T-cell (primary cell): ENCODE results near the gene CD180. TPM values are rescaled to one million over a fixed set of nuclear protein-coding genes. Genes with fewer than 3 reads are reported as not detected.

Source experiments
- ATAC-seq, 4 experiments: fragments of 200-7000 bp in 3 of 4; fragments of 150-1000 bp in 1 of 4; cut with Tn5 transposase; replicated peaks in 1 of 4; 1 replicate in 3 of 4; 2 replicates in 1 of 4; pipeline ENCODE4 v1.10.0; 2021; ENCODE audit warnings: moderate library complexity in 3 of 4, mild to moderate bottlenecking in 2 of 4, moderate number of reproducible peaks in 1 of 4
- CTCF ChIA-PET, 2 donors: fragments of 300-600 bp; sonication (Branson Sonifier 250); formaldehyde crosslinking; loops; one replicate each; lab custom pipeline; 2022; ENCODE audit warnings: antibody characterized with exemption in 2 of 2; lab: Charles Lee
- POLR2A ChIA-PET, 2 donors: fragments of 300-600 bp; sonication (Branson Sonifier 250); formaldehyde crosslinking; loops; one replicate each; lab custom pipeline; 2022; ENCODE audit warnings: antibody characterized with exemption in 2 of 2; lab: Charles Lee
- DNase-seq, 35 experiments: peaks; one replicate each; pipeline versions ENCODE4 v3.0.0 to v3.0.0-alpha.2; 2013 to 2023
- H3K27ac ChIP-seq: one replicate; pipeline ENCODE4 v1.5.1; 2013; ENCODE audit warnings: low read length
- H3K27me3 ChIP-seq, 2 experiments: replicated peaks in 1 of 2; 1 replicate in 1 of 2; 2 replicates in 1 of 2; pipeline versions ENCODE4 v1.6.1 to v1.7.0; 2013; ENCODE audit warnings: low read length in 1 of 2, mixed read lengths in 1 of 2; ENCODE audit not compliant: control insufficient read depth in 2 of 2, insufficient read depth in 2 of 2; ENCODE audit errors: extremely low read depth in 1 of 2
- H3K36me3 ChIP-seq, 2 donors: 1 replicate in 1 of 2; 2 replicates in 1 of 2; pipeline versions ENCODE4 v1.6.1 to v1.7.0; 2013; ENCODE audit warnings: low read length in 1 of 2; ENCODE audit not compliant: control insufficient read depth in 2 of 2, insufficient read depth in 1 of 2; ENCODE audit errors: extremely low read depth in 1 of 2
- H3K4me1 ChIP-seq, 2 experiments: 1 replicate in 1 of 2; 2 replicates in 1 of 2; pipeline versions ENCODE4 v1.6.1 to v1.7.0; 2013; ENCODE audit warnings: low read length in 2 of 2, mixed read lengths in 1 of 2; ENCODE audit not compliant: insufficient read depth in 2 of 2, control insufficient read depth in 1 of 2; ENCODE audit errors: extremely low read depth in 1 of 2
- H3K4me3 ChIP-seq, 2 donors: 1 replicate in 1 of 2; 2 replicates in 1 of 2; pipeline versions ENCODE4 v1.5.1 to v1.7.0; 2013; ENCODE audit warnings: mild to moderate bottlenecking in 2 of 2, low read length in 1 of 2, moderate library complexity in 1 of 2; ENCODE audit not compliant: control insufficient read depth in 1 of 2; ENCODE audit errors: extremely low read depth in 1 of 2
- H3K9me3 ChIP-seq: 2 replicates; pipeline ENCODE4 v1.7.0; 2013
- H3K27ac Mint-ChIP-seq, 2 donors: one replicate each; pipeline ENCODE4 v1.8.0; 2020 to 2021; ENCODE audit warnings: mild to moderate bottlenecking in 2 of 2, mixed read lengths in 2 of 2
- H3K27me3 Mint-ChIP-seq, 2 donors: one replicate each; pipeline ENCODE4 v1.8.0; 2021 to 2022; ENCODE audit warnings: mixed read lengths in 2 of 2
- H3K36me3 Mint-ChIP-seq: one replicate; pipeline ENCODE4 v1.8.0; 2021; ENCODE audit warnings: mixed read lengths
- H3K4me1 Mint-ChIP-seq, 3 donors: one replicate each; pipeline ENCODE4 v1.8.0; 2020 to 2022; ENCODE audit warnings: mixed read lengths in 3 of 3, mild to moderate bottlenecking in 1 of 3
- H3K4me3 Mint-ChIP-seq, 3 donors: one replicate each; pipeline ENCODE4 v1.8.0; 2020 to 2022; ENCODE audit warnings: mild to moderate bottlenecking in 3 of 3, mixed read lengths in 3 of 3, moderate library complexity in 3 of 3
- H3K9me3 Mint-ChIP-seq, 3 donors: one replicate each; pipeline ENCODE4 v1.8.0; 2020 to 2022; ENCODE audit warnings: mixed read lengths in 3 of 3
- WGBS: methylation state at CpG from one replicate; pipeline ENCODE4 v1.1.5; 2013; ENCODE audit warnings: missing lambda C conversion rate; ENCODE audit not compliant: insufficient coverage; 5-methylcytosine and 5-hydroxymethylcytosine counted together
- total RNA-seq, 35 experiments: library from RNA in 6 of 35; stranded (reverse) in 6 of 35; fragments of 120-200 nt in 1 of 35; gene quantifications; one replicate each; pipeline versions ENCODE4 v1.2.1 to v1.2.4 and lab custom pipeline; 2013 to 2026

The CD180 gene
- total RNA-seq, 5 donors from 2014 or later (not counting 1 experiment from before 2014, with no cell fraction given), result 0.16 to 1.3 (median 0.73) TPM

DNA sequence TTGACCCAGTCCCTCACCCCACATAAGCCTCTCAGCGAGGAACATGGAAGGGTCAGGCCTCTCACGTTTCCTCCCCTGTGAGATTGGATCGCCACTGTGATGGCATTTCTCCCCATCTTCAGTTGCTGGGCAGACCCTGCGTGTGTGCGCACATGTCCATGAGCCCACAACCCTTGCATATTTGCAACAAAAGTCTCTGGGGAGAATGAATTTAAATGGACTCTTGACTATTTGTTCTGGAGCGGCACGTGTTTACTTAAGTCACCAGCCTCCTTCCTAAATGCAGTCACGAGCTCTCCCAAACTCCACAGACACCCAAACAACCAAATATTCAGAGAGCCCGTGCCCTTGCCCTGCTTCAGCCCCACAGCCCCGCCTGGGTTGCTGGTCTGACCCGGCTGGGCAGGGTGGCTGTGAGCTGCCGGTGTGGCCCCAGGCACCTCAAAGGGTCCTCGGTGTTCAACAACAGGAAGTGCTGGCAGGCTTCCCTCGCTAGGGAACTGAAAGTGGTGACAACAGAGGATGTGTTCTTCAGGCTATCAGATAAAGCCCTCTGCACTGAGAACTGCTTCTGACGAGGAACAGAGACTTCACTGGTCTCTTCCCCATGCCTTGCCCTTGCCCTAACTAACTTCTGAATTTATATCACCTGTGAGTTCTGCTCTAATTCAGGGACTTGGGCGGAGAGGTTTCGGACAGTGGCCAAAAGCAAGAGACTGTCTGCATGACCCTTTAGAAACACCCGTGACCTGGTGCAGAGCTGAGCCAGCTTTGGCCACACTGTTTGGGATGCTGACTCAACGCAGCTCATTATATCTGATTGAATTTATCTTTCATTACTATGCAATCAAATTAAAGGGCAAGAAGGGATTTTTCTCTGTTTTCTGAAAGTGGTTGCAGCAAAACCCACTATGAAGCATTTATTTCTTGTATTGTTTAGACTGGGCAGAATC lies 19.2 kb upstream of the CD180 start:
- DNase-seq, result peak; percentile 59 to 89 (median 76)
- whole genome bisulfite sequencing, result 10% methylated on average over 8 of the region's 19 CpGs
- POLR2A ChIA-PET, result interaction anchor here (0.5 to 0.7 kb wide), 4 partner anchors 41 to 1652 kb away, joined by 3 to 4 read pairs (median 3); no protein-coding TSS in a partner anchor
- Histone ChIP-seq H3K4me1 (peaks cover 21 to 37% of the 10 kb centered on the region in 2 experiments), H3K4me3 (peak overlapping the region in 1 of 2 donors; percentile 25), H3K9me3 (no peaks in the 10 kb centered on the region), H3K27ac (peak overlapping the region; percentile 95), H3K27me3 (no peaks in the 10 kb centered on the region), H3K36me3 (no peaks in the 10 kb centered on the region)
- H3K27ac Mint-ChIP-seq, result peak overlapping the region; percentile 99
- ATAC-seq, result peak; percentile 97 to 98 (median 98)
- CTCF ChIA-PET, result interaction anchor here in 1 of 2 donors (0.6 to 1.5 kb wide), 4 partner anchors 9 to 57 kb away, joined by 3 to 9 read pairs (median 6); no protein-coding TSS in a partner anchor
- H3K27me3 Mint-ChIP-seq, result no peaks in the 10 kb centered on the region
- no peaks in the 10 kb centered on the region for H3K9me3 Mint-ChIP-seq
- H3K36me3 Mint-ChIP-seq, result no peaks in the 10 kb centered on the region
- peak overlapping the region; percentile 67 to 77 (median 67) for H3K4me3 Mint-ChIP-seq
- H3K4me1 Mint-ChIP-seq, result peaks cover 58 to 67% (median 62%) of the 10 kb centered on the region in 3 donors

DNA sequence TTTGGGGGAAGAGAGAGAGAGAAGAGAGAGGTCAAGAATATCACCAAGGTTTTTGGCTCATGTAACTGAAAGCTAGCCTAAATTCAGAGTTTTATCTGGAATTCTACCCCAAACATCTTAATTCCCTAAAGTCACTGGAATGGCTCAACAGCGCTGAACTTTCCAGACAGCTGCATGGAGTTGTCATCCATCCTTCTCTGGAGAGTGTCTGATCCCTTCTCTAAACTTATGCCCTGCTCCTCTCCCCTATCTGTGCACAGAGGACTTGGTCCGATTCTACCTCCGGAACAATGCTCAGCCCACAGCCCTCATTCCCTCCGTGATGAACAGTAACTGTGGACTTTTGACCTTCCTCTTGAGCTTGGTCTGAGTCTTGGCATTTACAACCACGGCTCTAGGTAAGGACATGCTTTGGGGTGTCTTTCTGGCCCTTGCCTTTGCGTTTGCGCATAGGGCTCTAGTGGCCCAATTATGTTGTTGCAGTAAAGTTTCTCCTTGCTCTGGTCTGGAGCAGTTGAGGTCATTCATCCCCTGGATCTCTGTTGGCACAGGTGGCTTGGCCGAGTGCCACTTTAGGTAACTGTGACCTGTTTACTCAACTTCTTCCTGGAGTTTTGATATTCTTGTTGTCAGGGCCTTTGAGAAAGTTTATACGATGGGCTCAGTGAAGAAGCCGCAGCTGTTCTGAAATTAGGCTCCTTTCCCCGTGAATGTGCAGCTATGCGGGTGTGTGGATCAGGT lies 18.3 kb upstream of the CD180 start:
- 95% methylated on average over 11 of the region's 12 CpGs for WGBS
- H3K27ac Mint-ChIP-seq, result peak overlapping the region; percentile 99
- Histone ChIP-seq H3K4me1 (peaks cover 21 to 36% of the 10 kb centered on the region in 2 experiments), H3K27me3 (no peaks in the 10 kb centered on the region), H3K27ac (peak overlapping the region; percentile 95), H3K4me3 (no peak overlapping the region), H3K9me3 (no peaks in the 10 kb centered on the region), H3K36me3 (peaks cover 0 to 2% of the 10 kb centered on the region in 2 donors)
- H3K36me3 Mint-ChIP-seq, result no peaks in the 10 kb centered on the region
- peaks cover 53 to 63% (median 58%) of the 10 kb centered on the region in 3 donors for H3K4me1 Mint-ChIP-seq
- ATAC-seq (no peak), DNase-seq (peak in 1 of 35 experiments; percentile 12)
- H3K27me3 Mint-ChIP-seq, result no peaks in the 10 kb centered on the region
- CTCF ChIA-PET, result interaction anchor here in 1 of 2 donors (1.3 to 1.5 kb wide), 3 partner anchors 8 to 56 kb away, joined by 4 to 9 read pairs (median 7); no protein-coding TSS in a partner anchor
- H3K9me3 Mint-ChIP-seq, result no peaks in the 10 kb centered on the region
- POLR2A ChIA-PET, result interaction anchor here (0.5 to 0.8 kb wide), 4 partner anchors 50 to 1653 kb away, joined by 3 to 4 read pairs (median 4); no protein-coding TSS in a partner anchor
- peak overlapping the region in 1 of 3 donors; percentile 67 for H3K4me3 Mint-ChIP-seq

DNA sequence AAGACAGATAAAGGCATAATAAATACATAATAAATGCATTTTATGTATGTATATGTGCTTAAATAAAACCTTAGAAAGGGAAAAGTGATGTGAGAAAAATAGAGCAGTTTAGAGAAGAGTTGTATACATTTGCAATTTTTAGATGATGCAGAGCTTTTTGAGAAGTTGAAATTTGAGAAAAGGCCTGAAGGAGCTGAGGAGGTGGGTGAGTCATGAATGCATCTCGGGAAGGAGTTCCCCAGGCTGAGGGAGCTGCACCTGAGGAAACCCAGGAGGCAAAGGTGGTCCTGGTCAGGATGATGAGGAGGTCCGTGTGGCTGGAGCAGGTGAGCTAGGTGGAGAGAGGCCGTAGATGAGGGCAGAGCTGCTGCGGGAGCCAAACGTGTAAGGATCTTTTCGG lies 17.4 kb upstream of the CD180 start:
- no peak overlapping the region for H3K4me3 ChIP-seq
- H3K36me3 ChIP-seq, result peaks cover 0 to 3% of the 10 kb centered on the region in 2 donors
- H3K9me3 ChIP-seq, result no peaks in the 10 kb centered on the region
- ChIA-PET CTCF (interaction anchor here in 1 of 2 donors (0.6 to 1.3 kb wide), 2 partner anchors 55 to 97 kb away, joined by 4 to 5 read pairs; no protein-coding TSS in a partner anchor), POLR2A (interaction anchor here (0.6 to 0.8 kb wide), 2 partner anchors 64 to 1070 kb away, joined by 3 to 4 read pairs; no protein-coding TSS in a partner anchor)
- Mint-ChIP-seq H3K4me1 (peaks cover 55 to 66% (median 61%) of the 10 kb centered on the region in 3 donors), H3K4me3 (peak overlapping the region in 1 of 3 donors; percentile 37), H3K9me3 (no peaks in the 10 kb centered on the region), H3K27me3 (no peaks in the 10 kb centered on the region), H3K27ac (peak overlapping the region; percentile 99), H3K36me3 (no peaks in the 10 kb centered on the region)
- no peak for DNase-seq
- H3K27me3 ChIP-seq, result no peaks in the 10 kb centered on the region
- no peak overlapping the region for H3K27ac ChIP-seq
- WGBS, result 90% methylated on average over 6 of the region's 6 CpGs
- no peak for ATAC-seq
- peaks cover 23 to 42% of the 10 kb centered on the region in 2 experiments for H3K4me1 ChIP-seq

DNA sequence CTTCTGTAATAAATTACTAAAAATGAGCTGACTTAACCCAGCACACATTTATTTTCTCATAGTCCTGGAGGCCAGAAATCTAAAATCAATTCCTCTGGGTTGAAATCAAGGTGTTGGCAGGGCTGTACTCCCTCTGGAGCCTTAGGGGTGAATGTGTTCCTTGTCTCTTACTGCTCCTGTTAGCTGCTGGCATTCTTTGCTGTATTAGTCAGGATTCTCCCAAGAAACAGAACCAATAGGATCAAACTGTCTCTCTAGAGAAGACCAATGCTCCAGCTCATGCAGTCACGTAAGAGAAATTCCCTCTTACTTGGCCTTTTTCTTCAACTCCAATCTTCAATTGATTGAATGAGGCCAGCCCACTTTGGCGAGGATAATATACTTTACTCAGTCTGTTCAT lies 15.3 kb upstream of the CD180 start:
- H3K36me3 Mint-ChIP-seq, result no peaks in the 10 kb centered on the region
- H3K4me1 Mint-ChIP-seq, result peaks cover 58 to 66% (median 62%) of the 10 kb centered on the region in 3 donors
- no peak overlapping the region for H3K4me3 ChIP-seq
- 100% methylated on average over 2 of the region's 2 CpGs for WGBS
- no peak for DNase-seq
- ChIA-PET POLR2A (no interaction called here), CTCF (interaction anchor here in 1 of 2 donors (6.7 kb wide), 1 partner anchor 44 kb away, joined by 35 read pairs; no protein-coding TSS in a partner anchor)
- H3K9me3 Mint-ChIP-seq, result no peaks in the 10 kb centered on the region
- H3K27me3 Mint-ChIP-seq, result no peaks in the 10 kb centered on the region
- no peaks in the 10 kb centered on the region for H3K27me3 ChIP-seq
- H3K36me3 ChIP-seq, result peaks cover 0 to 3% of the 10 kb centered on the region in 2 donors
- H3K27ac Mint-ChIP-seq, result peak overlapping the region; percentile 66 to 73
- peaks cover 34 to 47% of the 10 kb centered on the region in 2 experiments for H3K4me1 ChIP-seq
- H3K9me3 ChIP-seq, result no peaks in the 10 kb centered on the region
- no peak overlapping the region for H3K27ac ChIP-seq
- no peak overlapping the region for H3K4me3 Mint-ChIP-seq
- ATAC-seq, result no peak

DNA sequence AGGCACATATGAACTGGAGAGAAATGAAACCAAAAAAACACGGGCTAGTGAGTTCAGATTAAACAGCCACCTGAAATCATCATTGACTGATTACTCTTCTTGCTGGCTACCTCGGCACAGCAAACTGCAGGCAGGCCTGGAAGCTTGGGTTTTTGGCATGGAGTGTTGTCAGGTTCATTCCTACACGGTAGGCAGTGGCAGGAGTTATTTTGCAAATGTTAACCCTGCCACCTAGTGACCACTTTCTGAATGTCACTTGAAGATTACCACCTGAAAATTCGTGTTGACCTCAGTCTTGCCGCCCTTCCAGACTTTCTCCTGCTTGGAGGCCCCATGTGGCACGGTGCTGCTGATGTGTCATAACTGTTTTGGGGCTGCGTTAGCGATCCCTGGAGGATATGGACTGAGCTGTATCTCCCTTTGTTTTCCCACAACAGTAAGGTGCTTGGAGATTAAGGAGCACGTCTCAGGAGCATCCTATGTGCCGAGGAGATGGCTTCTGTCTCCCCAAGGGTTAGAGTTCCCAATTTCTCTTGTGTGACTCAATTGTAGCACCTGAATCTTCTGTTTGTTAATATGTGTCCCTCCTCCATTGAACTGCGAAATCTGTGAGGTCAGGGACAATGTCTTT lies 12.7 kb upstream of the CD180 start:
- Histone ChIP-seq H3K9me3 (no peaks in the 10 kb centered on the region), H3K4me1 (peaks cover 45 to 46% of the 10 kb centered on the region in 2 experiments), H3K4me3 (no peak overlapping the region), H3K27me3 (no peaks in the 10 kb centered on the region), H3K27ac (peak overlapping the region; percentile 18), H3K36me3 (peaks cover 0 to 3% of the 10 kb centered on the region in 2 donors)
- Mint-ChIP-seq H3K4me3 (no peak overlapping the region), H3K27me3 (no peaks in the 10 kb centered on the region), H3K4me1 (peaks cover 58 to 66% (median 62%) of the 10 kb centered on the region in 3 donors), H3K27ac (peak overlapping the region; percentile 84 to 85), H3K9me3 (no peaks in the 10 kb centered on the region), H3K36me3 (no peaks in the 10 kb centered on the region)
- DNase-seq (peak; percentile 7 to 87 (median 48)), ATAC-seq (peak; percentile 41 to 50 (median 46))
- ChIA-PET POLR2A (interaction anchor here in 1 of 2 donors (1.2 kb wide), 1 partner anchor 48 kb away, joined by 3 read pairs; no protein-coding TSS in a partner anchor), CTCF (interaction anchor here (0.5 to 7.5 kb wide), 15 partner anchors 9 to 216 kb away, joined by 3 to 119 read pairs (median 6); no protein-coding TSS in a partner anchor)
- 40% methylated on average over 5 of the region's 11 CpGs for WGBS
